HL-60 (cell line): ENCODE results near the gene WDR6.

Experiments
- CTCF ChIP-seq: IDR thresholded peaks from one replicate; pipeline ENCODE4 v1.5.1; 2011; ENCODE audit warnings: low read length, control low read depth, inconsistent platforms; ENCODE audit not compliant: insufficient read depth
- GABPA ChIP-seq: IDR thresholded peaks from 2 replicates; pipeline ENCODE4 v1.6.1; 2012; ENCODE audit warnings: low read depth
- POLR2AphosphoS5 ChIP-seq: IDR thresholded peaks from 2 replicates; pipeline ENCODE4 v1.6.1; 2012; ENCODE audit warnings: low read depth
- REST ChIP-seq: IDR thresholded peaks from 2 replicates; pipeline ENCODE4 v1.6.1; 2012; ENCODE audit warnings: low read depth; ENCODE audit not compliant: insufficient replicate concordance
- SPI1 ChIP-seq: IDR thresholded peaks from 2 replicates; pipeline ENCODE4 v1.6.1; 2012; ENCODE audit warnings: low read depth, mild to moderate bottlenecking, borderline replicate concordance

- no peak for TF ChIP-seq REST
- TF ChIP-seq CTCF, result no peak
- TF ChIP-seq SPI1, result peak; percentile 4; the same call in 1 of the 2 replicates
- TF ChIP-seq POLR2AphosphoS5, result peak; percentile 98
- TF ChIP-seq GABPA, result no peak
Measured at GRCh38 chr3:49025005-49025792, 18.0 kb downstream of the WDR6 start.
